HepG2 (cell line): Measurements from ENCODE around the gene TTN. TPM values are rescaled to one million over a fixed set of nuclear protein-coding genes. Genes with fewer than 3 reads are reported as not detected.

Experiments used
- ATF7 ChIP-seq, 2 experiments: fragments of 450-650 bp in 1 of 2; sonication (generic) in 1 of 2; formaldehyde crosslinking in 1 of 2; IDR thresholded peaks; 2 replicates each; pipeline versions ENCODE4 v1.4.0 to v1.6.1; 2016 to 2020; ENCODE audit warnings: antibody characterized with exemption in 1 of 2, mild to moderate bottlenecking in 1 of 2, missing genetic modification reagents in 1 of 2
- DR1 ChIP-seq: sonication (generic); formaldehyde crosslinking; IDR thresholded peaks from 2 replicates; pipeline ENCODE4 v1.8.0; 2021; ENCODE audit warnings: mild to moderate bottlenecking, missing genetic modification reagents, inconsistent platforms
- HHEX ChIP-seq: IDR thresholded peaks from 2 replicates; pipeline ENCODE4 v1.6.1; 2016; ENCODE audit warnings: control low read depth
- KDM4B ChIP-seq: sonication (generic); formaldehyde crosslinking; IDR thresholded peaks from 2 replicates; pipeline ENCODE4 v1.4.0; 2020; ENCODE audit warnings: missing genetic modification reagents
- MAFK ChIP-seq, 2 experiments: IDR thresholded peaks in 1 of 2; conservative IDR thresholded peaks in 1 of 2; 2 replicates each; pipeline ENCODE4 v1.6.1; 2011; ENCODE audit warnings: improper control_type of control experiment in 2 of 2, low read length in 2 of 2
- ZBTB21 ChIP-seq: sonication (generic); formaldehyde crosslinking; IDR thresholded peaks from 2 replicates; pipeline ENCODE4 v1.4.0; 2020; ENCODE audit warnings: missing genetic modification reagents
- ZNF317 ChIP-seq: sonication (generic); formaldehyde crosslinking; IDR thresholded peaks from 2 replicates; pipeline ENCODE4 v1.5.0; 2020; ENCODE audit warnings: mild to moderate bottlenecking, missing genetic modification reagents
- ZNF34 ChIP-seq: sonication (generic); formaldehyde crosslinking; IDR thresholded peaks from 2 replicates; pipeline ENCODE4 v1.4.0; 2020; ENCODE audit warnings: mild to moderate bottlenecking, missing genetic modification reagents, borderline replicate concordance
- ZNF468 ChIP-seq: sonication (generic); formaldehyde crosslinking; IDR thresholded peaks from 2 replicates; pipeline ENCODE4 v1.8.0; 2022; ENCODE audit warnings: mild to moderate bottlenecking, moderate library complexity, missing genetic modification reagents
- ZNF558 ChIP-seq: sonication (generic); formaldehyde crosslinking; IDR thresholded peaks from 2 replicates; pipeline ENCODE4 v1.9.0; 2022; ENCODE audit warnings: mild to moderate bottlenecking, missing genetic modification reagents, borderline replicate concordance
- ZNF782 ChIP-seq: sonication (generic); formaldehyde crosslinking; IDR thresholded peaks from 2 replicates; pipeline ENCODE4 v1.4.0; 2020; ENCODE audit warnings: missing genetic modification reagents, mild to moderate bottlenecking, borderline replicate concordance
- polyA plus RNA-seq, 8 experiments: library from polyadenylated mRNA; depleted of rRNA in 3 of 8; stranded (reverse) in 7 of 8; unstranded in 1 of 8; fragments of >200 nt; fragmentation: Illumina TruSeq in 4 of 8; extraction: Trizol in 4 of 8; gene quantifications; 2 replicates each; pipeline versions ENCODE4 v1.2.1 to v1.2.3, GENCODE V29; 2011 to 2016; ENCODE audit warnings: low read depth in 4 of 8, missing spikeins in 1 of 8, mixed read lengths in 1 of 8; ENCODE audit not compliant: insufficient read depth in 1 of 8
- total RNA-seq, 5 experiments: library from RNA; depleted of rRNA; stranded (reverse); fragments of >200 nt; fragmentation: Illumina TruSeq; extraction: Trizol; gene quantifications; 2 replicates each; pipeline ENCODE4 v1.2.3, GENCODE V29; 2016; ENCODE audit warnings: low read depth in 1 of 5
- TF ChIP-seq, protein P1 (sequence below): sonication (generic); formaldehyde crosslinking; IDR thresholded peaks from 2 replicates; pipeline ENCODE4 v1.5.0; 2020; ENCODE audit warnings: mild to moderate bottlenecking, missing genetic modification reagents, borderline replicate concordance
- TF ChIP-seq, protein P2 (sequence below): sonication (generic); IDR thresholded peaks from 2 replicates; pipeline ENCODE4 v1.6.1; 2016; ENCODE audit warnings: low read depth, borderline replicate concordance
- TF ChIP-seq, protein P3 (sequence below): sonication (generic); formaldehyde crosslinking; IDR thresholded peaks from 2 replicates; pipeline ENCODE4 v1.4.0; 2020; ENCODE audit warnings: missing genetic modification reagents, low read depth, mild to moderate bottlenecking, borderline replicate concordance
- TF ChIP-seq, protein P4 (sequence below): sonication (generic); formaldehyde crosslinking; IDR thresholded peaks from 2 replicates; pipeline ENCODE4 v1.9.0; 2021; ENCODE audit warnings: missing genetic modification reagents, borderline replicate concordance

Gene TTN
- total and polyA plus RNA-seq, 2 of the 13 experiments (the other 11 are each of a cell fraction or from before 2014, with no cell fraction given) = under 0.01 TPM

DNA sequence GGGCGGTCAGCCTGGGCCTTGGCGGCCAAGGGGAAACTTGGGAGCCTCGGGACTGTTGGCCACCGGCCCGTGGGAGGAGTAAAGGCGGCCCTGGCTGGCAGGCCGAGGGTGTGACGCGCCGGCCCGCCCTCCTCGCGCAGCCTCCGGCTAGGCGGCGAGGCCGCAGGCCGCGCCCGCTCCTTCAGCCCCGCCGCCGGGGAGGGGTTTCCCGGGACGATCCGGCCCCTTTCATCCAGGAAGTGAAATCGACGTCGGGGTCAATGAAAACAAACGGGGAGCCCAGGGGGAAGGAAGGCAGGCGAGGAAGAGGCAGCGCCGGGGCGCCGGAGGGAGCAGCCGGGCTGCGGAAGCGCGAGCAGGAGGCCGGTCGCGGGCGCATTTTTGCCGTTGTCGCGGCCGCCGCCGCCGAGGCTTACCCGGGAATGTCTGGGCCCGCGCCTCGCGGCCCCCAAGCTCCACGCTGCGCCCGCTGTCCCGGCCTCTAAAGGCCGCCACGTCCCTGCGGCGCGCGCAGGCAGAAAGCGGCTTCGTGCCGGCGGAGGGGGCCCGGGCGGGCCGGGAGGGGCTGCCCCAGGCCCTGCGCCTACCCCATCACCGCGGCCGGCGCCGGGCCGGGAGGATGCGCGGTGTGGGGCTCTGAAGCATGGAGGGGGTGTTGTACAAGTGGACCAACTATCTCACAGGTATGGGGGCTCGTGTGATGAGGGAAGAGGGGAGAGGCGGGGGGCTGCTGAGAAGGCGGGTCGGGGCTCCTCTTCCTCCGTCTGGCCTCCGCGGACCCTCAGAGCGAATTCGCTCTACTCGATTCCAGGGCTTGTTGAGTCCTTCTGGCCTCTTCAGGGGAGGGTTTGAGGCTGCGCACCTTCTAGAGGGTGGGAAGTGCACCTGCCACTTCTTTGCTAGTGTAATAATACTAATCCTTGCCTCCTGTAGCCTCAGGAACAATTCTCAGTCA, 326.7 kb downstream of the TTN start, which contains the start of gene PLEKHA3 (continued):
- TF ChIP-seq MAFK (conservative IDR thresholded peaks at IDR 0.05 in 1 of 2, IDR thresholded peaks at IDR 0.05 in 1 of 2; ENCODE audit: low read length in 2 of 2) (no peak), ZNF34 (CRISPR knock-in tag) (no peak), KDM4B (CRISPR knock-in tag) (no peak), ZNF558 (no peak), HHEX (CRISPR knock-in tag) (no peak), ZNF782 (no peak), ATF7 (IDR thresholded peaks at IDR 0.05) (no peak), ATF7 (CRISPR knock-in tag; IDR thresholded peaks at IDR 0.05) (no peak), ZNF317 (CRISPR knock-in tag) (no peak; the same call in 1 of the 2 replicates), DR1 (CRISPR knock-in tag) (peak; percentile 46; the same call in 1 of the 2 replicates), ZBTB21 (CRISPR knock-in tag) (no peak), ZNF468 (CRISPR knock-in tag) (no peak)
- TF ChIP-seq, protein P1, sequence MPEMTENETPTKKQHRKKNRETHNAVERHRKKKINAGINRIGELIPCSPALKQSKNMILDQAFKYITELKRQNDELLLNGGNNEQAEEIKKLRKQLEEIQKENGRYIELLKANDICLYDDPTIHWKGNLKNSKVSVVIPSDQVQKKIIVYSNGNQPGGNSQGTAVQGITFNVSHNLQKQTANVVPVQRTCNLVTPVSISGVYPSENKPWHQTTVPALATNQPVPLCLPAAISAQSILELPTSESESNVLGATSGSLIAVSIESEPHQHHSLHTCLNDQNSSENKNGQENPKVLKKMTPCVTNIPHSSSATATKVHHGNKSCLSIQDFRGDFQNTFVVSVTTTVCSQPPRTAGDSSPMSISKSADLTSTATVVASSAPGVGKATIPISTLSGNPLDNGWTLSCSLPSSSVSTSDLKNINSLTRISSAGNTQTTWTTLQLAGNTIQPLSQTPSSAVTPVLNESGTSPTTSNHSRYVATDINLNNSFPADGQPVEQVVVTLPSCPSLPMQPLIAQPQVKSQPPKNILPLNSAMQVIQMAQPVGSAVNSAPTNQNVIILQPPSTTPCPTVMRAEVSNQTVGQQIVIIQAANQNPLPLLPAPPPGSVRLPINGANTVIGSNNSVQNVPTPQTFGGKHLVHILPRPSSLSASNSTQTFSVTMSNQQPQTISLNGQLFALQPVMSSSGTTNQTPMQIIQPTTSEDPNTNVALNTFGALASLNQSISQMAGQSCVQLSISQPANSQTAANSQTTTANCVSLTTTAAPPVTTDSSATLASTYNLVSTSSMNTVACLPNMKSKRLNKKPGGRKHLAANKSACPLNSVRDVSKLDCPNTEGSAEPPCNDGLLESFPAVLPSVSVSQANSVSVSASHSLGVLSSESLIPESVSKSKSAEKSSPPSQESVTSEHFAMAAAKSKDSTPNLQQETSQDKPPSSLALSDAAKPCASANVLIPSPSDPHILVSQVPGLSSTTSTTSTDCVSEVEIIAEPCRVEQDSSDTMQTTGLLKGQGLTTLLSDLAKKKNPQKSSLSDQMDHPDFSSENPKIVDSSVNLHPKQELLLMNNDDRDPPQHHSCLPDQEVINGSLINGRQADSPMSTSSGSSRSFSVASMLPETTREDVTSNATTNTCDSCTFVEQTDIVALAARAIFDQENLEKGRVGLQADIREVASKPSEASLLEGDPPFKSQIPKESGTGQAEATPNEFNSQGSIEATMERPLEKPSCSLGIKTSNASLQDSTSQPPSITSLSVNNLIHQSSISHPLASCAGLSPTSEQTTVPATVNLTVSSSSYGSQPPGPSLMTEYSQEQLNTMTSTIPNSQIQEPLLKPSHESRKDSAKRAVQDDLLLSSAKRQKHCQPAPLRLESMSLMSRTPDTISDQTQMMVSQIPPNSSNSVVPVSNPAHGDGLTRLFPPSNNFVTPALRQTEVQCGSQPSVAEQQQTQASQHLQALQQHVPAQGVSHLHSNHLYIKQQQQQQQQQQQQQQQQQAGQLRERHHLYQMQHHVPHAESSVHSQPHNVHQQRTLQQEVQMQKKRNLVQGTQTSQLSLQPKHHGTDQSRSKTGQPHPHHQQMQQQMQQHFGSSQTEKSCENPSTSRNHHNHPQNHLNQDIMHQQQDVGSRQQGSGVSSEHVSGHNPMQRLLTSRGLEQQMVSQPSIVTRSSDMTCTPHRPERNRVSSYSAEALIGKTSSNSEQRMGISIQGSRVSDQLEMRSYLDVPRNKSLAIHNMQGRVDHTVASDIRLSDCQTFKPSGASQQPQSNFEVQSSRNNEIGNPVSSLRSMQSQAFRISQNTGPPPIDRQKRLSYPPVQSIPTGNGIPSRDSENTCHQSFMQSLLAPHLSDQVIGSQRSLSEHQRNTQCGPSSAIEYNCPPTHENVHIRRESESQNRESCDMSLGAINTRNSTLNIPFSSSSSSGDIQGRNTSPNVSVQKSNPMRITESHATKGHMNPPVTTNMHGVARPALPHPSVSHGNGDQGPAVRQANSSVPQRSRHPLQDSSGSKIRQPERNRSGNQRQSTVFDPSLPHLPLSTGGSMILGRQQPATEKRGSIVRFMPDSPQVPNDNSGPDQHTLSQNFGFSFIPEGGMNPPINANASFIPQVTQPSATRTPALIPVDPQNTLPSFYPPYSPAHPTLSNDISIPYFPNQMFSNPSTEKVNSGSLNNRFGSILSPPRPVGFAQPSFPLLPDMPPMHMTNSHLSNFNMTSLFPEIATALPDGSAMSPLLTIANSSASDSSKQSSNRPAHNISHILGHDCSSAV (CRISPR knock-in tag) = 0 out of 2 replicates have a peak, but pooled peaks have one; percentile 10
- TF ChIP-seq, protein P2, sequence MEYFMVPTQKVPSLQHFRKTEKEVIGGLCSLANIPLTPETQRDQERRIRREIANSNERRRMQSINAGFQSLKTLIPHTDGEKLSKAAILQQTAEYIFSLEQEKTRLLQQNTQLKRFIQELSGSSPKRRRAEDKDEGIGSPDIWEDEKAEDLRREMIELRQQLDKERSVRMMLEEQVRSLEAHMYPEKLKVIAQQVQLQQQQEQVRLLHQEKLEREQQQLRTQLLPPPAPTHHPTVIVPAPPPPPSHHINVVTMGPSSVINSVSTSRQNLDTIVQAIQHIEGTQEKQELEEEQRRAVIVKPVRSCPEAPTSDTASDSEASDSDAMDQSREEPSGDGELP = no peak
- TF ChIP-seq, protein P3, sequence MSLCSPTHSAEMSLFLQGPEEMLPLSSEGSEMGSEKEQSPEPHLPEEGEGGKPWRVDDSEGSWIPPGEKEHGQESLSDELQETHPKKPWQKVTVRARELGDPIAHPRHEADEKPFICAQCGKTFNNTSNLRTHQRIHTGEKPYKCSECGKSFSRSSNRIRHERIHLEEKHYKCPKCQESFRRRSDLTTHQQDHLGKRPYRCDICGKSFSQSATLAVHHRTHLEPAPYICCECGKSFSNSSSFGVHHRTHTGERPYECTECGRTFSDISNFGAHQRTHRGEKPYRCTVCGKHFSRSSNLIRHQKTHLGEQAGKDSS (CRISPR knock-in tag) = 0 out of 2 replicates have a peak, but pooled peaks have one; percentile 78
- TF ChIP-seq, protein P4, sequence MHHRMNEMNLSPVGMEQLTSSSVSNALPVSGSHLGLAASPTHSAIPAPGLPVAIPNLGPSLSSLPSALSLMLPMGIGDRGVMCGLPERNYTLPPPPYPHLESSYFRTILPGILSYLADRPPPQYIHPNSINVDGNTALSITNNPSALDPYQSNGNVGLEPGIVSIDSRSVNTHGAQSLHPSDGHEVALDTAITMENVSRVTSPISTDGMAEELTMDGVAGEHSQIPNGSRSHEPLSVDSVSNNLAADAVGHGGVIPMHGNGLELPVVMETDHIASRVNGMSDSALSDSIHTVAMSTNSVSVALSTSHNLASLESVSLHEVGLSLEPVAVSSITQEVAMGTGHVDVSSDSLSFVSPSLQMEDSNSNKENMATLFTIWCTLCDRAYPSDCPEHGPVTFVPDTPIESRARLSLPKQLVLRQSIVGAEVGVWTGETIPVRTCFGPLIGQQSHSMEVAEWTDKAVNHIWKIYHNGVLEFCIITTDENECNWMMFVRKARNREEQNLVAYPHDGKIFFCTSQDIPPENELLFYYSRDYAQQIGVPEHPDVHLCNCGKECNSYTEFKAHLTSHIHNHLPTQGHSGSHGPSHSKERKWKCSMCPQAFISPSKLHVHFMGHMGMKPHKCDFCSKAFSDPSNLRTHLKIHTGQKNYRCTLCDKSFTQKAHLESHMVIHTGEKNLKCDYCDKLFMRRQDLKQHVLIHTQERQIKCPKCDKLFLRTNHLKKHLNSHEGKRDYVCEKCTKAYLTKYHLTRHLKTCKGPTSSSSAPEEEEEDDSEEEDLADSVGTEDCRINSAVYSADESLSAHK (CRISPR knock-in tag) = no peak
